Small intestine (tissue), 16 donors: Measurements from ENCODE around the gene LAP3. TPM values are rescaled to one million over a fixed set of nuclear protein-coding genes. Genes with fewer than 3 reads are reported as not detected.
"Not testable (repeated sequence)": the region's sequence is repeated elsewhere in the genome, so short reads cannot be mapped to it uniquely, and the experiment has no call there.

Experiments
- DNase-seq, 2 donors: peaks; one replicate each; pipeline versions ENCODE4 v3.0.0 to v3.0.0-alpha.2; 2013
- FAIRE-seq: peaks from 2 replicates; lab custom pipeline; 2012; peaks lifted over from hg19 to GRCh38; lab: Jason Lieb, UNC
- H3K27ac ChIP-seq, 3 donors: one replicate each; pipeline ENCODE4 v1.5.1; 2013; ENCODE audit warnings: low read length in 2 of 3, mild to moderate bottlenecking in 2 of 3, control low read depth in 1 of 3, inconsistent platforms in 1 of 3, low read depth in 1 of 3, moderate library complexity in 1 of 3
- H3K27me3 ChIP-seq, 3 donors: one replicate each; pipeline ENCODE4 v1.6.1; 2013; ENCODE audit warnings: low read length in 3 of 3, inconsistent platforms in 1 of 3; ENCODE audit not compliant: control insufficient read depth in 3 of 3, insufficient read depth in 3 of 3
- H3K36me3 ChIP-seq, 3 donors: one replicate each; pipeline ENCODE4 v1.6.1; 2013; ENCODE audit warnings: low read length in 3 of 3, inconsistent platforms in 1 of 3, low read depth in 1 of 3, mild to moderate bottlenecking in 1 of 3, moderate library complexity in 1 of 3; ENCODE audit not compliant: control insufficient read depth in 3 of 3, insufficient read depth in 2 of 3
- H3K4me1 ChIP-seq, 3 donors: one replicate each; pipeline ENCODE4 v1.6.1; 2013; ENCODE audit warnings: low read length in 2 of 3, inconsistent platforms in 1 of 3, low read depth in 1 of 3, mild to moderate bottlenecking in 1 of 3, moderate library complexity in 1 of 3; ENCODE audit not compliant: control insufficient read depth in 3 of 3, insufficient read depth in 2 of 3
- H3K4me3 ChIP-seq, 3 donors: one replicate each; pipeline ENCODE4 v1.5.1; 2013; ENCODE audit warnings: low read length in 3 of 3, control low read depth in 1 of 3, inconsistent platforms in 1 of 3, low read depth in 1 of 3, mild to moderate bottlenecking in 1 of 3, moderate library complexity in 1 of 3
- H3K9me3 ChIP-seq, 2 donors: one replicate each; pipeline ENCODE4 v1.6.1; 2013; ENCODE audit warnings: low read depth in 1 of 2, low read length in 1 of 2; ENCODE audit not compliant: control insufficient read depth in 2 of 2, insufficient read depth in 1 of 2
- WGBS, 3 donors: extraction: QIAGEN DNeasy Blood & Tissue Kit; methylation state at CpG; one replicate each; pipeline ENCODE4 v1.1.7; 2013; 5-methylcytosine and 5-hydroxymethylcytosine counted together
- long read RNA-seq, 10 donors: transcript quantifications; one replicate each; lab custom pipeline, GENCODE V29; 2026
- polyA plus RNA-seq, 4 donors: library from polyadenylated mRNA; stranded (reverse) in 3 of 4; unstranded in 1 of 4; fragments of 200-250 nt in 3 of 4; fragments of 120-200 nt in 1 of 4; gene quantifications; one replicate each; pipeline versions ENCODE4 v1.2.1 to v1.2.3, GENCODE V29; 2013
- donor health status: healthy with polysubstance abuse.
- donor health status: control.
- donor health status: control.
- donor health status: Bipolar disorder and iron deficiency.
- donor health status: healthy.

LAP3 gene
- 100 to 1,000 TPM in 1 of 4 donors, 10 to 100 TPM in 3; 55.9 to 113 (median 69.0) TPM for polyA plus RNA-seq
- long read RNA-seq, donor 1, transcript LAP3-201 (13 exons, 2,213 nt): major isoform, 49 of 71 reads
- long read RNA-seq, donor 1, transcript LAP3-208 (4 exons, 689 nt): minor isoform, 5 of 71 reads
- long read RNA-seq, donor 1, partial matches to known transcripts: 17 of 71 reads
- long read RNA-seq, donor 1, other reads (novel, unspliced or antisense): 0 of 71 reads
- long read RNA-seq, donor 2, transcript LAP3-201 (13 exons, 2,213 nt): major isoform, 14 of 15 reads
- long read RNA-seq, donor 2, partial matches to known transcripts: 0 of 15 reads
- long read RNA-seq, donor 2, other reads (novel, unspliced or antisense): 0 of 15 reads
- long read RNA-seq, donor 3, transcript LAP3-201 (13 exons, 2,213 nt): major isoform, 12 of 23 reads
- long read RNA-seq, donor 3, partial matches to known transcripts: 9 of 23 reads
- long read RNA-seq, donor 3, other reads (novel, unspliced or antisense): 0 of 23 reads
- long read RNA-seq, donor 4: 0 reads
- long read RNA-seq, donor 5: 0 reads
- long read RNA-seq, donor 6, transcript LAP3-201 (13 exons, 2,213 nt): major isoform, 18 of 26 reads
- long read RNA-seq, donor 6, partial matches to known transcripts: 6 of 26 reads
- long read RNA-seq, donor 6, other reads (novel, unspliced or antisense): 0 of 26 reads
- long read RNA-seq, donor 7: 0 reads
- long read RNA-seq, donor 8, partial matches to known transcripts: 0 of 2 reads
- long read RNA-seq, donor 8, other reads (novel, unspliced or antisense): 0 of 2 reads
- long read RNA-seq, donor 9, transcript LAP3-201 (13 exons, 2,213 nt): major isoform, 7 of 7 reads
- long read RNA-seq, donor 9, partial matches to known transcripts: 0 of 7 reads
- long read RNA-seq, donor 9, other reads (novel, unspliced or antisense): 0 of 7 reads
- long read RNA-seq, donor 10, transcript LAP3-201 (13 exons, 2,213 nt): major isoform, 23 of 46 reads
- long read RNA-seq, donor 10, partial matches to known transcripts: 22 of 46 reads
- long read RNA-seq, donor 10, other reads (novel, unspliced or antisense): 0 of 46 reads

DNA sequence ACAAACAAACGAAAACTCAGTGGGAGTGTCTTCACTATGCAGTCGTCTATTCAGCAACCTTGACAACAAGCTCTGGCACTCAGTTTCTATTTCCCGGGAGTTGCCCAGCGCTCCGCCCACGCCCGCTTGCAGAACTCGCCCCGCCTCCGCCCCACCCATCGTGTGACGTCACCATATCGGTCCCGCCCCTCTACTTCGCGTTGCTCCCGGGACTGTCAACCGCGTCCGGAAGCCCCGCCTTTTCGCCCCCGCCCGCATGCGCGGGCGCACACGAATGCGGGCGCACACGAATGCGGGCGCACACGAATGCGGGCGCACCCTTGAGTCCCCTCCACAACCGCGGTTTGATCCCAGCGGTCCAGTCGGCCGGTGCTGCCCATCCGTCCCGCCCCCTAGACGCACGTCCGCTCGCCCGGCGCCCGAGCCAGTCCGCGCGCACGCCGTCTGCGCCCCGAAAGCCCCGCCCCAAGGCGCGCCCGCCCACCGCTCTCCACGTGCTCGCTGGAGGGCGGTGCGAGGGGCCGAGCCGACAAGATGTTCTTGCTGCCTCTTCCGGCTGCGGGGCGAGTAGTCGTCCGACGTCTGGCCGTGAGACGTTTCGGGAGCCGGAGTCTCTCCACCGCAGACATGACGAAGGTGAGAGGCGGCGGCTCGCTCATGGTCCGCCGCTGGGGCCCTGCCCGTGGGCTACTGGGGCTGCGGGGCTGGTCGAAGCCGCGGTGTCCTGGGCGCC, at the start of gene LAP3:
Gene LAP3, plus strand, starts transcription at position 267 of the 733 bp plus-strand sequence. Its CDS starts 268 bp downstream, at position 535.
- Histone ChIP-seq H3K36me3 (peaks cover 3 to 13% (median 3%) of the 10 kb centered on the region in 3 donors), H3K27me3 (no peaks in the 10 kb centered on the region), H3K4me1 (peaks cover 6 to 14% (median 9%) of the 10 kb centered on the region in 3 donors), H3K9me3 (peaks cover 0 to 3% of the 10 kb centered on the region in 2 donors), H3K4me3 (peak within 1 kb of the TSS; percentile 77 to 92 (median 88)), H3K27ac (peak within 1 kb of the TSS; percentile 93 to 99 (median 97))
- 0 to 1% (median 1%) methylated on average over 82 to 91 of the region's 91 CpGs for WGBS, 3 donors
- DNase-seq (peak; percentile 96 to 99), FAIRE-seq (no peak)

- DNase-seq (no peak), FAIRE-seq (no peak)
- Histone ChIP-seq H3K27me3 (peaks cover 0 to 5% (median 0%) of the 10 kb centered on the region in 3 donors), H3K9me3 (no peaks in the 10 kb centered on the region), H3K4me1 (no peaks in the 10 kb centered on the region), H3K4me3 (no peak overlapping the region), H3K36me3 (no peaks in the 10 kb centered on the region), H3K27ac (no peak overlapping the region)
- 87 to 92% (median 89%) methylated on average over 10 of the region's 10 CpGs for WGBS, 3 donors
Measured at GRCh38 chr4:17528551-17529165, 48.3 kb upstream of the LAP3 start.

GRCh38 chr4:17531538-17532285, 45.3 kb upstream of the LAP3 start:
- no peaks in the 10 kb centered on the region for H3K4me1 ChIP-seq
- WGBS, 3 donors: 64 to 74% (median 68%) methylated on average over 8 of the region's 8 CpGs
- H3K27ac ChIP-seq: no peak overlapping the region
- FAIRE-seq (no peak), DNase-seq (no peak)
- peaks cover 0 to 5% (median 0%) of the 10 kb centered on the region in 3 donors for H3K27me3 ChIP-seq
- H3K9me3 ChIP-seq: peaks cover 0 to 3% of the 10 kb centered on the region in 2 donors
- no peak overlapping the region for H3K4me3 ChIP-seq
- no peaks in the 10 kb centered on the region for H3K36me3 ChIP-seq

- FAIRE-seq (no peak), DNase-seq (no peak)
- WGBS, 3 donors: 92 to 97% (median 94%) methylated on average over 4 of the region's 4 CpGs
- Histone ChIP-seq H3K4me1 (no peaks in the 10 kb centered on the region), H3K27ac (no peak overlapping the region), H3K9me3 (peaks cover 0 to 3% of the 10 kb centered on the region in 2 donors), H3K36me3 (no peaks in the 10 kb centered on the region), H3K4me3 (no peak overlapping the region), H3K27me3 (peaks cover 0 to 3% (median 0%) of the 10 kb centered on the region in 3 donors)
Measured at GRCh38 chr4:17534705-17535104, 42.3 kb upstream of the LAP3 start.

DNA sequence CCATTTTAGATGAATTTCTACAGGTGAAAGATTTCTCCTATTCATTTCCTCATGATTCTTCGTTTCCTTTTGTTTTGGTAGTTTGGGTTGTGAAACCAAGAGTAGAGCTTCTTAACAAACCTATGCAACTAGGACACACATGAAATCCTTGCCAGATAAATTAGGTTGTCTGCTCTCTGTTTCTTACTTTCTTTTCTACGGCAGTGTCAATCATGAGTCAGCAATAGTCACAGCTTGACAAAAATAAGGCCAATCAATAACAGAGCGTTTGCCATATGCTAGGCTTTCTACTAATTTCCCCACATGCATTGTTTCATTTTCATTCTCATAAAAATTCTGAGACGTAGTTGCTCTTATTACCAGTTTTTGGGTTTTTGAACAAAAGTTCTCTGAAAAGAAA, 41.8 kb upstream of the LAP3 start:
- Histone ChIP-seq H3K9me3 (peaks cover 0 to 3% of the 10 kb centered on the region in 2 donors), H3K36me3 (no peaks in the 10 kb centered on the region), H3K27me3 (peaks cover 0 to 3% (median 0%) of the 10 kb centered on the region in 3 donors), H3K27ac (no peak overlapping the region), H3K4me3 (no peak overlapping the region), H3K4me1 (no peaks in the 10 kb centered on the region)
- WGBS, 3 donors: 43 to 72% (median 54%) methylated on average over 4 of the region's 4 CpGs
- FAIRE-seq (no peak), DNase-seq (no peak)

DNA sequence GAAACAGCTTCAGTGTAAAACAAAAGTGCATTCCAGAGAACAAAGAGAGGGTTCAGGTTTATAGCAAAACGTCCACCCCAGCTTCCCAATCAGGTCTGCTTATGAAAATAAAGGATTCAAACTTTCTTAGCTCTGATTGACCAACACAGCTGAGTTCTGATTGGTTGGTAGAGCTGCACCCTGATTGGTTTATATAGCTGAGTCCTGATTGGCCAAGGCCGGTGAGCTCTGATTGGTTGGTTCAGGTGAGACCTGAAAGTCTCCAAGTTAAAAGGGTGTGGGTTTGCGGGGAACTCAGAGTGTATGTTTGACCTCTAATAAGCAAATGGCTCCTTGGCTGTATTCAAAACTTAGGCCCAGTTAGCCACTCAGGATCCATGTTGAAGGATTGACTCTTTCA, 41.1 kb upstream of the LAP3 start:
- Histone ChIP-seq H3K36me3 (no peaks in the 10 kb centered on the region), H3K4me3 (no peak overlapping the region), H3K27ac (no peak overlapping the region), H3K9me3 (peaks cover 0 to 3% of the 10 kb centered on the region in 2 donors), H3K4me1 (no peaks in the 10 kb centered on the region), H3K27me3 (peaks cover 0 to 3% (median 0%) of the 10 kb centered on the region in 3 donors)
- 72 to 87% (median 80%) methylated on average over 3 of the region's 3 CpGs for WGBS, 3 donors
- no peak for DNase-seq
- FAIRE-seq: no peak

- not testable (repeated sequence) for FAIRE-seq
- WGBS, 3 donors: 89 to 92% (median 91%) methylated on average over 6 of the region's 6 CpGs
Measured at GRCh38 chr4:17537060-17537459, 39.9 kb upstream of the LAP3 start.

More at GRCh38 chr4:17537060-17537459, 39.9 kb upstream of the LAP3 start:
- not testable (repeated sequence) for H3K36me3 ChIP-seq, H3K4me1 ChIP-seq, H3K9me3 ChIP-seq, H3K27me3 ChIP-seq, DNase-seq, H3K4me3 ChIP-seq, H3K27ac ChIP-seq
